NT2/D1 (cell line): ENCODE measurements around the gene DDA1.

Source experiments
- SUZ12 ChIP-seq: IDR thresholded peaks from 2 replicates; pipeline ENCODE4 v1.6.1; 2011; ENCODE audit not compliant: insufficient read length, insufficient read depth; ENCODE audit errors: extremely low read depth
- ZNF274 ChIP-seq: IDR thresholded peaks from 2 replicates; pipeline ENCODE4 v1.6.1; 2011; ENCODE audit warnings: mild to moderate bottlenecking, low read depth, low read length

- no peak for TF ChIP-seq SUZ12
- TF ChIP-seq ZNF274: no peak
These were observed at the start of gene DDA1 for GRCh38 chr19:17309198-17309964.
